ENCODE data around the gene NSMF.

- no peak for TF ChIP-seq EZH2 (IDR thresholded peaks at IDR 0.05; ENCODE audit: low read depth)
- TF ChIP-seq CTCF (conservative IDR thresholded peaks at IDR 0.05): no peak
Observed at GRCh38 chr9:137428841-137429545, 30.1 kb downstream of the NSMF start.
